Natural killer cell (primary cell): Measurements from ENCODE around the gene ADGRF3. TPM values are rescaled to one million over a fixed set of nuclear protein-coding genes. Genes with fewer than 3 reads are reported as not detected.
"Not testable (repeated sequence)": the region's sequence is repeated elsewhere in the genome, so short reads cannot be mapped to it uniquely, and the experiment has no call there.

ENCODE experiments used
- ATAC-seq, 3 donors: fragments of 150-1000 bp in 2 of 3; fragments of 200-7000 bp in 1 of 3; cut with Tn5 transposase; 1 replicate in 1 of 3; 2 replicates in 2 of 3; pipeline ENCODE4 v1.10.0; 2021; ENCODE audit warnings: mild to moderate bottlenecking in 2 of 3, moderate library complexity in 2 of 3
- DNase-seq, 2 donors: peaks; one replicate each; pipeline versions ENCODE4 v3.0.0 to v3.0.0-alpha.2; 2013 to 2021; ENCODE audit warnings: mixed read lengths in 1 of 2
- H3K27ac ChIP-seq: one replicate; pipeline ENCODE4 v1.5.1; 2013; ENCODE audit warnings: mild to moderate bottlenecking, low read length
- H3K27me3 ChIP-seq: one replicate; pipeline ENCODE4 v1.6.1; 2013; ENCODE audit warnings: low read length; ENCODE audit not compliant: control insufficient read depth, insufficient read depth
- H3K36me3 ChIP-seq: one replicate; pipeline ENCODE4 v1.6.1; 2013; ENCODE audit warnings: low read length; ENCODE audit not compliant: control insufficient read depth, insufficient read depth
- H3K4me1 ChIP-seq: one replicate; pipeline ENCODE4 v1.6.1; 2013; ENCODE audit warnings: low read length; ENCODE audit not compliant: control insufficient read depth, insufficient read depth
- H3K4me3 ChIP-seq: one replicate; pipeline ENCODE4 v1.5.1; 2013; ENCODE audit warnings: low read length
- H3K9me3 ChIP-seq: one replicate; pipeline ENCODE4 v1.6.1; 2013; ENCODE audit warnings: low read length; ENCODE audit not compliant: control insufficient read depth, insufficient read depth
- H3K27ac Mint-ChIP-seq, 2 donors: one replicate each; pipeline ENCODE4 v1.8.0; 2022; ENCODE audit warnings: mild to moderate bottlenecking in 2 of 2, mixed read lengths in 2 of 2, moderate library complexity in 1 of 2
- H3K27me3 Mint-ChIP-seq, 2 donors: one replicate each; pipeline ENCODE4 v1.8.0; 2022; ENCODE audit warnings: low read depth in 2 of 2, mixed read lengths in 2 of 2
- H3K36me3 Mint-ChIP-seq: one replicate; pipeline ENCODE4 v1.8.0; 2022; ENCODE audit warnings: mixed read lengths
- H3K4me1 Mint-ChIP-seq, 2 donors: one replicate each; pipeline ENCODE4 v1.8.0; 2022; ENCODE audit warnings: mixed read lengths in 2 of 2
- H3K4me3 Mint-ChIP-seq: one replicate; pipeline ENCODE4 v1.8.0; 2022; ENCODE audit warnings: mild to moderate bottlenecking, moderate library complexity, mixed read lengths
- H3K9me3 Mint-ChIP-seq, 2 donors: one replicate each; pipeline ENCODE4 v1.8.0; 2022; ENCODE audit warnings: mixed read lengths in 2 of 2
- WGBS: methylation state at CpG from one replicate; pipeline ENCODE4 v1.1.7; 2013; ENCODE audit warnings: missing lambda C conversion rate; ENCODE audit not compliant: insufficient coverage; 5-methylcytosine and 5-hydroxymethylcytosine counted together
- intact Hi-C: fragments of 100-400 bp; cut with micrococcal nuclease; formaldehyde crosslinking; loops from one replicate; pipeline ENCODE4 v1.14.2; 2022
- total RNA-seq, 4 donors: library from RNA; stranded (reverse); fragments of 120-200 nt in 1 of 4; gene quantifications; one replicate each; pipeline versions ENCODE4 v1.2.3 to v1.2.4, GENCODE V29; 2013 to 2022
- TF ChIP-seq, protein P1 (sequence below): fragments of 200-600 bp; IDR thresholded peaks from one replicate; pipeline ENCODE4 v1.8.0; 2022; ENCODE audit warnings: antibody characterized with exemption

The ADGRF3 gene
- total RNA-seq, 3 donors from 2014 or later (not counting 1 experiment from before 2014, with no cell fraction given) = 0.97 to 2.1 (median 2.1) TPM

DNA sequence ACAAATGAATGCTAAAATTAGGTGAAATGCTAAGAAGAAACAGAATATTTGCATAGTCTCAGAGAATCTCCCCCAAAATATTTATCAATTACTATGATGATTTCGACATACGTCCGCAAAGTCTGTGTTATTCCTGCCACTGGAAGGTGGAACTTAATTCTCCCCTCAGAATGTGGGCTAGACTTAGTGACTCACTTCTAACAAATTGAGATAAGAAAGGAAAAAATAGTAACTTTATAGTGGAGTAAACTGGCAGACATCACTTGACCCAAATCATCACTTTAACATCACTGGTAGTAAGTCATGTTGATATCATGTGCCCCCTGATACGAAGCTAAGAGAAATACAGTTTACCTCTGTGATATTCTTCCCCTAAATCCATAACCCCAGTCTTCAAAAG, 78.4 kb downstream of the ADGRF3 start:
- Histone ChIP-seq H3K27ac (no peak overlapping the region), H3K36me3 (peaks cover 12% of the 10 kb centered on the region), H3K9me3 (no peaks in the 10 kb centered on the region), H3K27me3 (no peaks in the 10 kb centered on the region), H3K4me3 (no peak overlapping the region), H3K4me1 (no peaks in the 10 kb centered on the region)
- intact Hi-C loops = no loop called here
- DNase-seq = no peak
- 96% methylated on average over 3 of the region's 4 CpGs for WGBS
- H3K27me3 Mint-ChIP-seq = no peaks in the 10 kb centered on the region
- ATAC-seq = no peak
- TF ChIP-seq, protein P1, sequence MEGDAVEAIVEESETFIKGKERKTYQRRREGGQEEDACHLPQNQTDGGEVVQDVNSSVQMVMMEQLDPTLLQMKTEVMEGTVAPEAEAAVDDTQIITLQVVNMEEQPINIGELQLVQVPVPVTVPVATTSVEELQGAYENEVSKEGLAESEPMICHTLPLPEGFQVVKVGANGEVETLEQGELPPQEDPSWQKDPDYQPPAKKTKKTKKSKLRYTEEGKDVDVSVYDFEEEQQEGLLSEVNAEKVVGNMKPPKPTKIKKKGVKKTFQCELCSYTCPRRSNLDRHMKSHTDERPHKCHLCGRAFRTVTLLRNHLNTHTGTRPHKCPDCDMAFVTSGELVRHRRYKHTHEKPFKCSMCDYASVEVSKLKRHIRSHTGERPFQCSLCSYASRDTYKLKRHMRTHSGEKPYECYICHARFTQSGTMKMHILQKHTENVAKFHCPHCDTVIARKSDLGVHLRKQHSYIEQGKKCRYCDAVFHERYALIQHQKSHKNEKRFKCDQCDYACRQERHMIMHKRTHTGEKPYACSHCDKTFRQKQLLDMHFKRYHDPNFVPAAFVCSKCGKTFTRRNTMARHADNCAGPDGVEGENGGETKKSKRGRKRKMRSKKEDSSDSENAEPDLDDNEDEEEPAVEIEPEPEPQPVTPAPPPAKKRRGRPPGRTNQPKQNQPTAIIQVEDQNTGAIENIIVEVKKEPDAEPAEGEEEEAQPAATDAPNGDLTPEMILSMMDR = no peak
- H3K4me1 Mint-ChIP-seq = no peaks in the 10 kb centered on the region
- peaks cover 6% of the 10 kb centered on the region for H3K36me3 Mint-ChIP-seq
- H3K9me3 Mint-ChIP-seq = no peaks in the 10 kb centered on the region
- H3K4me3 Mint-ChIP-seq = no peak overlapping the region
- H3K27ac Mint-ChIP-seq = no peak overlapping the region

DNA sequence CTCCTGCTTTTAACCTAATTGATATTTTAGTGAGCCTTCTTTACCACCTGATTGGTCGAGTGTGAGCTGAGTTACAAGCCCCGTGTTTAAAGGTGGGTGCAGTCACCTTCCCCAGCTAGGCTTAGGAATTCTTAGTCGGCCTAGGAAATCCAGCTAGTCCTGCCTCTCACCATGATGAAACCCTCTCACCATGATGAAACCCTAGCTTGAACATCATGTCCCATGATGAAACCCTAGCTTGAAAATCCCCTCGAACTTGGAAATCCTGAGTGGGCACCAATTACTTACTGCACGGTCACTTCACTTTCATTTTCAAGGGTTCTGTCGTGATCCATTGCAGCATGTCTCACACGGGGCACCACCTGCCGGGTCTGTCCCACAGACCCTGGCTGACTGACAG, 87.8 kb downstream of the ADGRF3 start:
- H3K9me3 ChIP-seq, H3K4me1 Mint-ChIP-seq, H3K27ac Mint-ChIP-seq, H3K4me3 ChIP-seq, H3K27ac ChIP-seq, DNase-seq, H3K36me3 Mint-ChIP-seq, intact Hi-C loops, H3K27me3 ChIP-seq, H3K27me3 Mint-ChIP-seq, ATAC-seq, H3K9me3 Mint-ChIP-seq, H3K4me3 Mint-ChIP-seq, H3K4me1 ChIP-seq: not testable (repeated sequence)
- H3K36me3 ChIP-seq = peaks cover 34% of the 10 kb centered on the region
- WGBS = 94% methylated on average over 8 of the region's 8 CpGs

Other genes starting within 250 kb of the ADGRF3 start
- 1 to 10 TPM; 7.1 to 9.2 (median 7.2) TPM for gene GAREM2, start 173.7 kb downstream of the ADGRF3 start, total RNA-seq
- gene HADHA, start 102.2 kb downstream of the ADGRF3 start, total RNA-seq = 10 to 100 TPM; 66.6 to 76.1 (median 68.9) TPM
- 10 to 100 TPM; 43.1 to 58.8 (median 53.0) TPM for gene HADHB, start 101.8 kb downstream of the ADGRF3 start, total RNA-seq
- 10 to 100 TPM; 28.1 to 47.6 (median 36.4) TPM for gene SELENOI, start 646 bp downstream of the ADGRF3 start, total RNA-seq
- gene DRC1, start 55.1 kb upstream of the ADGRF3 start, total RNA-seq = not detected
- gene OTOF, start 131.3 kb upstream of the ADGRF3 start, total RNA-seq = 1 to 10 TPM in 2 of 3 donors, under 1 TPM in 1; 0.66 to 3.7 (median 1.4) TPM